Activated CD4-positive, alpha-beta T cell treated with anti-CD3 and anti-CD28 coated beads for 1 hour (primary cell): Measurements from ENCODE around the gene EBF3.

ENCODE experiments used
- DNase-seq: peaks from one replicate; pipeline ENCODE4 v3.0.0-alpha.2; 2020

EBF3 gene

GRCh38 chr10:129868449-129869035 lies 95.5 kb downstream of the EBF3 start:
- DNase-seq = no peak

- DNase-seq = no peak
Measured at GRCh38 chr10:129867631-129868179, 96.4 kb downstream of the EBF3 start.

- no peak for DNase-seq
Measured at GRCh38 chr10:129866894-129867293, 97.2 kb downstream of the EBF3 start.

GRCh38 chr10:129865960-129866359 lies 98.1 kb downstream of the EBF3 start:
- no peak for DNase-seq

GRCh38 chr10:129865413-129865812 lies 98.7 kb downstream of the EBF3 start:
- DNase-seq = no peak

- no peak for DNase-seq
Measured at GRCh38 chr10:129864601-129865126, 99.4 kb downstream of the EBF3 start.

- DNase-seq = no peak
Measured at GRCh38 chr10:129864082-129864481, 100.0 kb downstream of the EBF3 start.

- DNase-seq = no peak
Measured at GRCh38 chr10:129863201-129863663, 100.8 kb downstream of the EBF3 start.

GRCh38 chr10:129861776-129862531 lies 102.1 kb downstream of the EBF3 start:
- DNase-seq = no peak

GRCh38 chr10:129860396-129860795 lies 103.7 kb downstream of the EBF3 start:
- no peak for DNase-seq

- DNase-seq = no peak
Measured at GRCh38 chr10:129859536-129859935, 104.5 kb downstream of the EBF3 start.

- DNase-seq = no peak
Measured at GRCh38 chr10:129857242-129857960, 106.7 kb downstream of the EBF3 start.

- DNase-seq = no peak
Measured at GRCh38 chr10:129855836-129856563, 108.1 kb downstream of the EBF3 start.

- no peak for DNase-seq
Measured at GRCh38 chr10:129854796-129855705, 109.0 kb downstream of the EBF3 start.

GRCh38 chr10:129854158-129854557 lies 109.9 kb downstream of the EBF3 start:
- no peak for DNase-seq

GRCh38 chr10:129853562-129853903 lies 110.5 kb downstream of the EBF3 start:
- DNase-seq = no peak

- no peak for DNase-seq
Measured at GRCh38 chr10:129852829-129853561, 111.1 kb downstream of the EBF3 start.

GRCh38 chr10:129851941-129852640 lies 112.0 kb downstream of the EBF3 start:
- DNase-seq = no peak

GRCh38 chr10:129850790-129851189 lies 113.3 kb downstream of the EBF3 start:
- no peak for DNase-seq

- DNase-seq = no peak
Measured at GRCh38 chr10:129850316-129850715, 113.8 kb downstream of the EBF3 start.
